HepG2 (cell line): ENCODE results near the gene NUF2. TPM values are rescaled to one million over a fixed set of nuclear protein-coding genes. Genes with fewer than 3 reads are reported as not detected.

ENCODE experiments used
- ATAC-seq: fragments of 200-7000 bp; cut with Tn5 transposase; 3 replicates; pipeline ENCODE4 v1.9.1; 2020; ENCODE audit warnings: mild to moderate bottlenecking, moderate library complexity
- BruUV-seq: library from RNA; stranded (reverse); fragments of 400-500 nt; replicated peaks from 2 replicates; lab custom pipeline; 2021; lab: Mats Ljungman, UMichigan
- CTCF ChIA-PET: fragments of 300-600 bp; formaldehyde crosslinking; extraction: SDS; loops from one replicate; lab custom pipeline; 2021; ENCODE audit warnings: low total read pairs, inconsistent platforms, low intra/inter-chr PET ratio; lab: Yijun Ruan, JAX
- POLR2A ChIA-PET: fragments of 350-600 bp; sonication (Branson Sonifier 250); formaldehyde crosslinking; loops from one replicate; lab custom pipeline; 2020; ENCODE audit warnings: antibody characterized with exemption, inconsistent platforms; lab: Yijun Ruan, JAX
- DNase-seq: peaks from one replicate; pipeline ENCODE4 v3.0.0-alpha.2; 2015; ENCODE audit warnings: low spot score
- FAIRE-seq: peaks from 3 replicates; lab custom pipeline; 2011; peaks lifted over from hg19 to GRCh38; lab: Jason Lieb, UNC
- H2AFZ ChIP-seq: one replicate; pipeline ENCODE4 v1.6.1; 2011; ENCODE audit warnings: low read length, inconsistent platforms
- H3K27ac ChIP-seq: fragments of 300-600 bp; 3 replicates; pipeline ENCODE4 v1.8.0; 2011; ENCODE audit warnings: mixed run types, mild to moderate bottlenecking, mixed read lengths, low read length, inconsistent platforms; ENCODE audit not compliant: insufficient read depth; ENCODE audit errors: extremely low read length
- H3K27me3 ChIP-seq, 2 experiments: fragments of 200-600 bp in 1 of 2; 2 replicates in 1 of 2; 3 replicates in 1 of 2; pipeline versions ENCODE4 v1.6.0 to v1.8.0; 2011; ENCODE audit warnings: low read length in 2 of 2, mild to moderate bottlenecking in 2 of 2, moderate library complexity in 2 of 2, inconsistent platforms in 1 of 2; ENCODE audit not compliant: insufficient read depth in 2 of 2, control insufficient read depth in 1 of 2
- H3K36me3 ChIP-seq, 2 experiments: fragments of 200-600 bp in 1 of 2; replicated peaks in 1 of 2; 2 replicates in 1 of 2; 3 replicates in 1 of 2; pipeline versions ENCODE4 v1.5.1 to v1.8.0; 2011; ENCODE audit warnings: low read length in 2 of 2, inconsistent platforms in 1 of 2; ENCODE audit not compliant: insufficient read depth in 2 of 2, control insufficient read depth in 1 of 2
- H3K4me1 ChIP-seq: 2 replicates; pipeline ENCODE4 v1.5.1; 2012; ENCODE audit warnings: low read length, inconsistent platforms; ENCODE audit not compliant: insufficient read depth
- H3K4me2 ChIP-seq: 2 replicates; pipeline ENCODE4 v1.6.0; 2011; ENCODE audit warnings: low read depth, low read length, inconsistent platforms
- H3K4me3 ChIP-seq, 3 experiments: fragments of 200-600 bp in 1 of 3; sonication (generic), shearing (Covaris generic) in 1 of 3; replicated peaks in 1 of 3; 2 replicates each; pipeline ENCODE4 v1.5.1; 2011 to 2016; ENCODE audit warnings: low read length in 3 of 3, inconsistent platforms in 2 of 3, low read depth in 2 of 3, mild to moderate bottlenecking in 2 of 3, control low read depth in 1 of 3, mixed read lengths in 1 of 3; ENCODE audit not compliant: insufficient read depth in 1 of 3
- H3K79me2 ChIP-seq: one replicate; pipeline ENCODE4 v1.6.1; 2011; ENCODE audit warnings: low read length, inconsistent platforms; ENCODE audit not compliant: insufficient read depth
- H3K9ac ChIP-seq: 2 replicates; pipeline ENCODE4 v1.6.0; 2011; ENCODE audit warnings: mild to moderate bottlenecking, low read depth, low read length, inconsistent platforms; ENCODE audit not compliant: insufficient read depth
- H3K9me3 ChIP-seq: 2 replicates; pipeline ENCODE4 v1.5.1; 2012; ENCODE audit warnings: mild to moderate bottlenecking, low read length
- H4K20me1 ChIP-seq: 2 replicates; pipeline ENCODE4 v1.6.0; 2011; ENCODE audit warnings: inconsistent platforms, mild to moderate bottlenecking, low read length, moderate library complexity; ENCODE audit not compliant: insufficient read depth
- AHR ChIP-seq: IDR thresholded peaks from 2 replicates; pipeline ENCODE4 v1.6.1; 2018; ENCODE audit warnings: missing genetic modification reagents, missing compliant biosample characterization
- ATAD3A ChIP-seq: sonication (generic); formaldehyde crosslinking; IDR thresholded peaks from 2 replicates; pipeline ENCODE4 v1.4.0; 2020; ENCODE audit warnings: missing genetic modification reagents
- CHD4 ChIP-seq: fragments of 200-600 bp; sonication (generic); IDR thresholded peaks from 2 replicates; pipeline ENCODE4 v1.7.0; 2017; ENCODE audit warnings: mild to moderate bottlenecking, low read length, borderline replicate concordance
- ZMYM4 ChIP-seq: sonication (generic); formaldehyde crosslinking; IDR thresholded peaks from 2 replicates; pipeline ENCODE4 v1.8.1; 2023; ENCODE audit warnings: mild to moderate bottlenecking, missing genetic modification reagents
- ZNF230 ChIP-seq: sonication (generic); formaldehyde crosslinking; IDR thresholded peaks from 2 replicates; pipeline ENCODE4 v1.4.0; 2020; ENCODE audit warnings: mild to moderate bottlenecking, missing genetic modification reagents
- ZNF317 ChIP-seq: sonication (generic); formaldehyde crosslinking; IDR thresholded peaks from 2 replicates; pipeline ENCODE4 v1.5.0; 2020; ENCODE audit warnings: mild to moderate bottlenecking, missing genetic modification reagents
- ZNF768 ChIP-seq: sonication (generic); formaldehyde crosslinking; IDR thresholded peaks from 2 replicates; pipeline ENCODE4 v1.4.0; 2020; ENCODE audit warnings: missing genetic modification reagents
- WGBS: methylation state at CpG from one replicate; pipeline ENCODE4 v1.1.6; 2017; ENCODE audit warnings: low lambda C conversion rate; 5-methylcytosine and 5-hydroxymethylcytosine counted together
- in situ Hi-C: cut with HindIII; loops from 2 replicates; pipeline ENCODE4 v1.10.0; 2017; ENCODE audit warnings: low pct_unique_long_range_greater_than_20kb; ENCODE audit not compliant: extremely low pct_ligation_motif_present
- intact Hi-C: fragments of 100-400 bp; cut with micrococcal nuclease; formaldehyde crosslinking; loops from one replicate; pipeline ENCODE4 v1.10.0; 2022; ENCODE audit not compliant: unreplicated experiment
- polyA plus RNA-seq, 8 experiments: library from polyadenylated mRNA; depleted of rRNA in 3 of 8; stranded (reverse) in 7 of 8; unstranded in 1 of 8; fragments of >200 nt; fragmentation: Illumina TruSeq in 4 of 8; extraction: Trizol in 4 of 8; gene quantifications; 2 replicates each; pipeline versions ENCODE4 v1.2.1 to v1.2.3, GENCODE V29; 2011 to 2016; ENCODE audit warnings: low read depth in 4 of 8, missing spikeins in 1 of 8, mixed read lengths in 1 of 8; ENCODE audit not compliant: insufficient read depth in 1 of 8
- total RNA-seq, 5 experiments: library from RNA; depleted of rRNA; stranded (reverse); fragments of >200 nt; fragmentation: Illumina TruSeq; extraction: Trizol; gene quantifications; 2 replicates each; pipeline ENCODE4 v1.2.3, GENCODE V29; 2016; ENCODE audit warnings: low read depth in 1 of 5
- TF ChIP-seq, protein P1 (sequence below): sonication (generic); formaldehyde crosslinking; IDR thresholded peaks from 2 replicates; pipeline ENCODE4 v1.4.0; 2020; ENCODE audit warnings: missing genetic modification reagents, borderline replicate concordance
- TF ChIP-seq, protein P2 (sequence below): sonication (generic); formaldehyde crosslinking; IDR thresholded peaks from 2 replicates; pipeline ENCODE4 v1.5.0; 2020; ENCODE audit warnings: mild to moderate bottlenecking, low read depth, missing genetic modification reagents, borderline replicate concordance

The NUF2 gene
- total and polyA plus RNA-seq, 2 of the 13 experiments (the other 11 are each of a cell fraction or from before 2014, with no cell fraction given): 26.0 to 39.4 TPM

DNA sequence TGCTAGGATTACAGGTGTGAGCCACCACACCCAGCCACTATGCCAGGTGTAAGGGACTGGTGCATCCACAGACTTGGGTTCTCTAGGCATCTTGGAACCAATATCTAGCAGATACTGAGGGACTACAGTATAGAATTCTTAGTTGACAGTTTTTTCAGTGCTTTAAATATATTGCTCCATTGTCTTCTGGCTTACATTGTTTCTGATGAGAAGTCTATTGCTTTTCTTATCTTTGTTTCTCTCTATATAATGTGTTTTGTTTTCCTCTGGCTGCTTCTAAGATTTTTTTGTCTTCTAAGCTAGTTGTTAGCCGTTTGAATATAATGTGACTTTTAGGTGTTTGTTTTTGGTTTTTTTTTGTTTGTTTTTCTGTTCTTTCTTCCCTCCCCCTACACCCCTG lies 13.5 kb downstream of the NUF2 start:
- DNase-seq (no peak), FAIRE-seq (no peak), ATAC-seq (no peak)
- POLR2A ChIA-PET: no interaction called here
- Histone ChIP-seq H2AFZ (no peak overlapping the region), H3K9ac (no peak overlapping the region), H3K9me3 (no peaks in the 10 kb centered on the region), H3K36me3 (peaks cover 0 to 37% of the 10 kb centered on the region in 2 experiments), H3K27me3 (no peaks in the 10 kb centered on the region), H3K4me3 (no peak overlapping the region), H3K4me1 (no peaks in the 10 kb centered on the region), H3K79me2 (no peaks in the 10 kb centered on the region), H3K4me2 (no peak overlapping the region), H4K20me1 (no peaks in the 10 kb centered on the region), H3K27ac (no peak overlapping the region)
- WGBS: 86% methylated on average over 1 of the region's 1 CpG
- TF ChIP-seq ATAD3A (CRISPR knock-in tag) (no peak), ZMYM4 (CRISPR knock-in tag) (no peak), ZNF230 (CRISPR knock-in tag) (no peak), CHD4 (no peak), AHR (no peak), ZNF317 (CRISPR knock-in tag) (peak; percentile 97), ZNF768 (CRISPR knock-in tag) (no peak)
- TF ChIP-seq, protein P1, sequence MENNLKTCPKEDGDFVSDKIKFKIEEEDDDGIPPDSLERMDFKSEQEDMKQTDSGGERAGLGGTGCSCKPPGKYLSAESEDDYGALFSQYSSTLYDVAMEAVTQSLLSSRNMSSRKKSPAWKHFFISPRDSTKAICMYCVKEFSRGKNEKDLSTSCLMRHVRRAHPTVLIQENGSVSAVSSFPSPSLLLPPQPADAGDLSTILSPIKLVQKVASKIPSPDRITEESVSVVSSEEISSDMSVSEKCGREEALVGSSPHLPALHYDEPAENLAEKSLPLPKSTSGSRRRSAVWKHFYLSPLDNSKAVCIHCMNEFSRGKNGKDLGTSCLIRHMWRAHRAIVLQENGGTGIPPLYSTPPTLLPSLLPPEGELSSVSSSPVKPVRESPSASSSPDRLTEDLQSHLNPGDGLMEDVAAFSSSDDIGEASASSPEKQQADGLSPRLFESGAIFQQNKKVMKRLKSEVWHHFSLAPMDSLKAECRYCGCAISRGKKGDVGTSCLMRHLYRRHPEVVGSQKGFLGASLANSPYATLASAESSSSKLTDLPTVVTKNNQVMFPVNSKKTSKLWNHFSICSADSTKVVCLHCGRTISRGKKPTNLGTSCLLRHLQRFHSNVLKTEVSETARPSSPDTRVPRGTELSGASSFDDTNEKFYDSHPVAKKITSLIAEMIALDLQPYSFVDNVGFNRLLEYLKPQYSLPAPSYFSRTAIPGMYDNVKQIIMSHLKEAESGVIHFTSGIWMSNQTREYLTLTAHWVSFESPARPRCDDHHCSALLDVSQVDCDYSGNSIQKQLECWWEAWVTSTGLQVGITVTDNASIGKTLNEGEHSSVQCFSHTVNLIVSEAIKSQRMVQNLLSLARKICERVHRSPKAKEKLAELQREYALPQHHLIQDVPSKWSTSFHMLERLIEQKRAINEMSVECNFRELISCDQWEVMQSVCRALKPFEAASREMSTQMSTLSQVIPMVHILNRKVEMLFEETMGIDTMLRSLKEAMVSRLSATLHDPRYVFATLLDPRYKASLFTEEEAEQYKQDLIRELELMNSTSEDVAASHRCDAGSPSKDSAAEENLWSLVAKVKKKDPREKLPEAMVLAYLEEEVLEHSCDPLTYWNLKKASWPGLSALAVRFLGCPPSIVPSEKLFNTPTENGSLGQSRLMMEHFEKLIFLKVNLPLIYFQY: no peak
- TF ChIP-seq, protein P2, sequence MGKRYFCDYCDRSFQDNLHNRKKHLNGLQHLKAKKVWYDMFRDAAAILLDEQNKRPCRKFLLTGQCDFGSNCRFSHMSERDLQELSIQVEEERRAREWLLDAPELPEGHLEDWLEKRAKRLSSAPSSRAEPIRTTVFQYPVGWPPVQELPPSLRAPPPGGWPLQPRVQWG (CRISPR knock-in tag): no peak
- BruUV-seq: no TSS peak
- in situ Hi-C loops (no loop called here), intact Hi-C loops (no loop called here)
- CTCF ChIA-PET: no interaction called here
